SU-DHL-6 (cell line): ENCODE data around the gene LZTS2.

Experiments
- EZH2phosphoT487 ChIP-seq: fragments of 200-600 bp; sonication (generic), shearing (Covaris generic); conservative IDR thresholded peaks from 2 replicates; pipeline ENCODE4 v1.6.1; 2018; ENCODE audit warnings: mild to moderate bottlenecking, antibody characterized with exemption, low read length, moderate library complexity, mixed read lengths
- TF ChIP-seq, protein P1 (sequence below): fragments of 200-600 bp; sonication (generic); IDR thresholded peaks from one replicate; pipeline ENCODE4 v1.5.1; 2017; ENCODE audit warnings: antibody characterized with exemption, mild to moderate bottlenecking, low read length, moderate library complexity; ENCODE audit not compliant: insufficient read depth, poor library complexity, severe bottlenecking

DNA sequence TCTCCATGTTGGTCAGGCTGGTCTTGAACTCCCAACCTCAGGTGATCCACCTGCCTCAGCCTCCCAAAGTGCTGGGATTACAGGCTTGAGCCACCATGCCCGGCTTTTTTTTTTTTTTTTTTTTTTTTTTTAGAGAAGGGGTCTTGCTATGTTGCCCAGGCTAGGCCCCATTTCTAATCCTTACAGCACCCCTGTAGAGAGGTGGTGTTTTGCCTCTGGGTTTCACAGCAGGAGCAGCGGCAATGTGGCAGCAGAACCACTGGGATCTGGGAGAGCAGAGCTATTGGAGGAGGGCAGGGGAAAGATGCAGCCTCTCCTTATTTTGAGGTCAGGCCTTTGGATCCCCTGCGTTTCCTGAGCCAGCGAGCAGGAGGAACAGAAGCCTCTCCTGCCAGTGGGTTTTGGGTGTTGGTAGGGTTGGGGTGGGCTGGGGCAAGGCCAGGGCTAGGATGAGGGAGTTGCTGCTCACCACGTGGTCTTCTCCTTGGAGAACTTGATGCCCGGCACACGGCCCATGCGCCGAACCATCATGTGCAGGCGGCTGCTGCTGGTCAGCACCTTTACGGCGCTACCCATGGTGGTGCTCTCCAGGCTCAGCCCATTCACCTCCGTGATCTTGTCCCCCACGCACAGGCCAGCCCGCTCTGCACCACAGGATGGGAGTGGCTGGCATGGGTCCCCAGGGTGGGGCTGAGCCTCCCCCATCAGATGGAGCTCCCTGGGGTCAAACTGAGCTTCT, 23.5 kb downstream of the LZTS2 start:
- TF ChIP-seq, protein P1, sequence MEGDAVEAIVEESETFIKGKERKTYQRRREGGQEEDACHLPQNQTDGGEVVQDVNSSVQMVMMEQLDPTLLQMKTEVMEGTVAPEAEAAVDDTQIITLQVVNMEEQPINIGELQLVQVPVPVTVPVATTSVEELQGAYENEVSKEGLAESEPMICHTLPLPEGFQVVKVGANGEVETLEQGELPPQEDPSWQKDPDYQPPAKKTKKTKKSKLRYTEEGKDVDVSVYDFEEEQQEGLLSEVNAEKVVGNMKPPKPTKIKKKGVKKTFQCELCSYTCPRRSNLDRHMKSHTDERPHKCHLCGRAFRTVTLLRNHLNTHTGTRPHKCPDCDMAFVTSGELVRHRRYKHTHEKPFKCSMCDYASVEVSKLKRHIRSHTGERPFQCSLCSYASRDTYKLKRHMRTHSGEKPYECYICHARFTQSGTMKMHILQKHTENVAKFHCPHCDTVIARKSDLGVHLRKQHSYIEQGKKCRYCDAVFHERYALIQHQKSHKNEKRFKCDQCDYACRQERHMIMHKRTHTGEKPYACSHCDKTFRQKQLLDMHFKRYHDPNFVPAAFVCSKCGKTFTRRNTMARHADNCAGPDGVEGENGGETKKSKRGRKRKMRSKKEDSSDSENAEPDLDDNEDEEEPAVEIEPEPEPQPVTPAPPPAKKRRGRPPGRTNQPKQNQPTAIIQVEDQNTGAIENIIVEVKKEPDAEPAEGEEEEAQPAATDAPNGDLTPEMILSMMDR: no peak
- no peak for TF ChIP-seq EZH2phosphoT487
